ENCODE results near the gene CPM.
"Not testable (repeated sequence)": the region's sequence is repeated elsewhere in the genome, so short reads cannot be mapped to it uniquely, and the experiment has no call there.

The CPM gene

DNA sequence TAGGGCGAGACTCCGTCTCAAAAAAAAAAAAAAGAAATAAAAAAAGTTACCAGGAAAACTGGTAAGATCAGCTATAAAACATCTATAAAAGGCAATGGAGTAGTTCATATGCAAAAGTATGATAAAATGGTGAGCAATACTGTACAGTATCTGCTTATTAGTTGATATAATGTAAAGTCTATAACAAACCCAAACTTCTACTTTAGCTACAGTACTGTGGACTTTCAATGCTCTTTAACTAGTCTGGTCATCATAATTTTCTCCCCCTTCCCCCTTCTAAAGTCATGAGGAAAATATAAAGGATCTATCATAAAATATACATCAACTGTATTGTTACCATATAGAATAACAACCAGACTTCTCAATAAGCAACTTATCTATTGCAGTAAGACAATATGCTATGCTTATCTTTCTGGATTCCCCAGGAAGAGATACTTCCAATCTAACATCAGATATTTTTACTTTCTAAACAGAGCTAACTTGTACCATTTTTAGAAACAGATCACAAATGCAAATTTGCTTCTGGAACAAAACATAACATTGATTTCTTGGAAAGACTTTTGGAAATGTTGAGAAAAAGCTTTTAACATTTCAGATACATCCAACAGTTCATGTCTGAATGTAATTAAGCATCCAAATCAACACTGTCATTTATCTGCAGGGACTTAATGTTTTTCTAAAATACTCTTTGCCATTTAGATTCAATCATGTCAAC lies 81.2 kb downstream of the CPM start:
- DNase-seq (ENCODE audit: low read depth), result no peak

DNA sequence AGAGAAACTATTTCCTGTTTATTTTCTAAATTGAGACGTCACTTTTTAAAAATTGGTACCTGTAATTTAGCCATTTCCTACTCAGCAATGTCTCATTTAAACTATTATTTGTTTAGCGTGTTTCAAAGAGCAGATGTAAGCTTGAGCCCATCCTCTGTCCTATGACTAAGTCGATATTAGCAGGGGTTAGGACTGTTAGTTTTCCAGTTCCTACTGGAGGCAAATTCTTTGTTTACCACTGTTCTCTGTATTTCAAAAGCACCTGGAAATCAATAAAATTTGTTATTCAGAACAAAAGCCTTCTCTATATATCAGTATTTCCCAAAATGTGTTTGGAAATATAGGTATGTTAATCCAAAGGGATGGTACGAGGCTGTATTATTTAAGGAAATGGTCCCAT lies 82.6 kb downstream of the CPM start:
- no peak for DNase-seq (ENCODE audit: low read depth)

DNA sequence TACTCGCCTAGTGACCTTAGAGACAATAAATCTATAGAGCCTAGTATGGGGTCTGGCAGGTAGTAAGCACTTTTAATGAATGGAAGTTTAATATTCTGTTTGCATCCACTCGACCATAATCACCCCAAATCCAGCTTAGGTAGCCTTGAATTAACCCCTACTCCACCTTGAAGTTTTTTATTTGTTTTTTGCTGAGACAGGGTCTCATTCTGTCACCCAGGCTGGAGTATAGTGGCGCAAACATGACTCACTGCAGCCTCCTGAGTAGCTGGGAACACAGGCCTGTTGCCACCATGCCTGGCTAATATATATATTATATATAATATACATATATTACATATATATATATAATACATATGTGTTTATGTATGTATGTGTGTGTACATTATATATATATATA lies 86.2 kb downstream of the CPM start:
- no peak for DNase-seq (ENCODE audit: low read depth)

DNA sequence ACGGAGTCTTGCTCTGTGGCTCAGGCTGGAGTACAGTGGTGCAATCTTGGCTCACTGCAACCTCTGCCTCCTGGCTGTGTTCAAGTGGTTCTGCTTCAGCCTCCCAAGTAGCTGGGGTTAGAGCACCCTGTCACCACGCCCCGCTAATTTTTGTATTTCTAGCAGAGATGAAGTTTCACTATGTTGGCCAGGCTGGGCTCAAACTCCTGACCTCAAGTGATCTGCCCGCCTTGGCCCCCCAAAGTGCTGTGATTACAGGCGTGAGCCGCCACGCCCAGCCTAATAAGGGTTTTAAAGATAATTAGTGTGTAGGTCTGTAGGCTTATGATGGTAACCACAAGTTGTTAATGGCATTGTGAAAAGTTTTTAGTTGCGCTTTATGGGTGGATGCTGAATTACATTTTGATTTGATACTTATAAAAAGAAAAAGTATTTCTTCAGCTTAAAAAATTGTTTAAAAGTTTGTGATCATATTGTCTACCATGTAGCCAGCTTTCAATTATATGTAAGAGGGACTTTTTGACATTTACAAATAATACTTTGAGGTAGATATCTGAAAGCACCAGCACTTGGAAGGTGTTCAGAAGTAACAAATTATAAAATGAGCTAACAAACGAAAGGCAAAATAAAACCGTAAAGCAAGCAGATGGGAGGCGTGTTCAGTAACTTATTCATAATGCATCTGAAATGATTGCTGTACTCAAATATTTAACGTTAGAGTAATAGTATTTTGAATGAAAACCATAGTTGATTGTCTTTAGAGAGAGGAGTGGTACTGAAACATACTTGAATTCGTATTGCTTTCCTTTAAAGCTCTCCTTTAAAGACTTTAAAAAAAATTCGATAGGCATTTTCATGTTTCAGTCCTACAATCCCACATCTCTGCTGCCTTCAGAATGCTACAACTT lies 87.9 kb downstream of the CPM start:
- peak; percentile 21 for DNase-seq (ENCODE audit: low read depth)

DNA sequence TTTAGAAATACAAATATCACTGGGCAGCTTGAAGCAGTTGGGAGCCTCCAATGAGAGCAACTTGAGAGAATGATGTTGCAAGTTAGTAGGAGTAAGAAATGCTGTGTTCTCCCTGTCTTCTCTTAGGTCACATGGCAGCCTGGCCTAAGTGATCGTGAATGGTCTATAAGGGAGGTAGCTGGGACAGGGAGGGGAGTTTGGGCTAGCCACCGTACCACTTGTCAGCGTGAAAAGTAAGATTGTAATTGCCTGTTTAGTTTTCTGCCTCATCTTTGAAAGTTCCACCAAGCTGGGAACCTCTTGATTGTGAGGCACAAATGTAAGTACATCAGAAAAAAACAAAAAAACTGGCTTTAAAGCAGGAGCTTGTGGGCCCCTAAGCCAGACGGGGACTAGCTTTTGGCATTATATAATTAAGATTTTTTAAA lies 88.6 kb downstream of the CPM start:
- peak; percentile 32 for DNase-seq (ENCODE audit: low read depth)

DNA sequence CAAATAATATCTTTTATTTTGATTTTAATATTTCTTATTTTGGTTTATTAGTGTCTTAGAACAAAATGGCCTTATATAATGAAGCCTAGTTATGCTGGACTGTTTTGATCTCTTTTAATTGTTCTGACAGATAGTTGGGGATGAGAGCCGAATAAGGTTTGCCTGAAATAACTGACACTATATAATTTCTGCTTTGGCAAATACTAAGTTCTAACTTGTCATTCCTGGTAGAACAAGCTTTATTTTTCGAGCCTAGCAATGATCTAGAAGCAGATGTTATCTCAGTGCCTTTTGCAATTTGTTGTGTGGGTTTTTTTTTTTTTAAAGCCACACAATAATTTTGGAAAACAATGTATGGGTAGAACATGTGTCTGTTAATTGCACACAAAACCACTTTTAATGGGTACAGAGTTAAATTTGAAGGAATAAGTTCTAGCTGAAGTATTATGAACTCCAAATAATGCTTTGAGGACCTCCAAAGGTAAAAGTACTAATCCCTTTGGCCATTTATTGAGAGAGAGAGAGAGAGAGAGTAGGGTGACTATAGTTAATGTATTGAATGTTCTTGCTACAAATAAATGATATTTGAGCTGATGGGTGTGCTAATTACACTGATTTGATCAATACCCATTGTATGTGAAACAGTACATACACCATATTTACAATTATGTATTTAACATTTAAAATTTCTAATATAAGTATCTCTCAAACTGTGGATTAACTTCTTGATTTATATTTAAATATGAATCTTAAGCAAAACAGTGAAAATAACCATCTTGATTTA lies 90.0 kb downstream of the CPM start:
- no peak for DNase-seq (ENCODE audit: low read depth)

DNA sequence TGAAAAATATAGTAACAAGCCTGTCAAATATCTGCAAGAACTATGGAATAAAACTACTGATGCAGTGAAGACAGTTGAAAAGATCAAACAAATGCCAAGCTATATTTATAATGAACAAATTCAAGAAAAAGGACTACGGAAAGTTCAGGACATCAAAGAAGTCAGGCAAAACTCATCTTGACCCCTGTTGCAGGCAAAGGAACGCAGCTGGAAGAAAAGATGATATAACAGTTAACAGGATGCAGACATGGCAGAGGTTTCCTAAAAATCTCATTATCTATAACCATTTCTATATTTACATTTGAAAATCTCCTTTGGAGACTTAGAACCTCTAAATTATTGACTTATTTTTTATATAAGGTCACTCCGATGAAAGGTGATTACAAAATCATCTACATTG lies 90.8 kb downstream of the CPM start:
- DNase-seq (ENCODE audit: low read depth), result no peak

DNA sequence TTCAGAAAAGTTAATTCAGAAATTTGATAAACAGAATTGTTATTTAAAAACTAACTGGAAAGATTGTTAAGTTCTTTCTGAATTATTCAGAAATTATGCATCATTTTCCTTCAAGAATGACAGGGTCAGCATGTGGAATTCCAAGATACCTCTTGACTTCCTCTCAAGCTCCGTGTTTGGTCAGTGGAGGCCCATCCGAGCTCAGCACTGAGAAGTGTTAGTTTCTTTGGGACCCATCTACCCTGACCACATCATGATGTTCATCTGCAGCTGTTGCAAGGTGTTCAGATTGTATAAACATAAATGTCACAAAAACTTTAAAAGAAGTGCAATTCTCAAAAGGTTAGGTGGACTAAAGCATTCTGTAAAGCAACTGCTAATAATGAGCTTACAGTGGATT lies 91.3 kb downstream of the CPM start:
- no peak for DNase-seq (ENCODE audit: low read depth)

DNA sequence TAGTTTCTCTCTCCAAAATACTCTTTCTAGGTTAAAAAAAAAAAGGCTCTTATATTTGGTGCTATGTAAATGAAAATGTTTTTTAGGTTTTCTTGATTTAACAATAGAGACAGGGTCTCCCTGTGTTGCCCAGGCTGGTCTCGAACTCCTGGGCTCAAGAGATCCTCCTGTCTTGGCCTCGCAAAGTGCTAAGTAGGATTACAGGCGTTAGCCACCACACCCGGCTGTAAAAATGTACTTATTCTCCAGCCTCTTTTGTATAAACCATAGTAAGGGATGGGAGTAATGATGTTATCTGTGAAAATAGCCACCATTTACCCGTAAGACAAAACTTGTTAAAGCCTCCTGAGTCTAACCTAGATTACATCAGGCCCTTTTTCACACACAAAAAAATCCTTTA lies 91.8 kb downstream of the CPM start:
- not testable (repeated sequence) for DNase-seq (ENCODE audit: low read depth)

DNA sequence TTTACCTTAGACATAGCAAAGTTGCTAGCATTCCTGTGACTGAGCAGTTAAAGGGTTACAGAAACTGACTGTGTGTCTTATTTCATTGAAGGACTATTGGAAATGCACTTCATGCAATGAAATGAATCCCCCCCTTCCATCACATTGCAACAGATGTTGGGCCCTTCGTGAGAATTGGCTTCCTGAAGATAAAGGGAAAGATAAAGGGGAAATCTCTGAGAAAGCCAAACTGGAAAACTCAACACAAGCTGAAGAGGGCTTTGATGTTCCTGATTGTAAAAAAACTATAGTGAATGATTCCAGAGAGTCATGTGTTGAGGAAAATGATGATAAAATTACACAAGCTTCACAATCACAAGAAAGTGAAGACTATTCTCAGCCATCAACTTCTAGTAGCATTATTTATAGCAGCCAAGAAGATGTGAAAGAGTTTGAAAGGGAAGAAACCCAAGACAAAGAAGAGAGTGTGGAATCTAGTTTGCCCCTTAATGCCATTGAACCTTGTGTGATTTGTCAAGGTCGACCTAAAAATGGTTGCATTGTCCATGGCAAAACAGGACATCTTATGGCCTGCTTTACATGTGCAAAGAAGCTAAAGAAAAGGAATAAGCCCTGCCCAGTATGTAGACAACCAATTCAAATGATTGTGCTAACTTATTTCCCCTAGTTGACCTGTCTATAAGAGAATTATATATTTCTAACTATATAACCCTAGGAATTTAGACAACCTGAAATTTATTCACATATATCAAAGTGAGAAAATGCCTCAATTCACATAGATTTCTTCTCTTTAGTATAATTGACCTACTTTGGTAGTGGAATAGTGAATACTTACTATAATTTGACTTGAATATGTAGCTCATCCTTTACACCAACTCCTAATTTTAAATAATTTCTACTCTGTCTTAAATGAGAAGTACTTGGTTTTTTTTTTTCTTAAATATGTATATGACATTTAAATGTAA lies 93.5 kb downstream of the CPM start:
- no peak for DNase-seq (ENCODE audit: low read depth)

DNA sequence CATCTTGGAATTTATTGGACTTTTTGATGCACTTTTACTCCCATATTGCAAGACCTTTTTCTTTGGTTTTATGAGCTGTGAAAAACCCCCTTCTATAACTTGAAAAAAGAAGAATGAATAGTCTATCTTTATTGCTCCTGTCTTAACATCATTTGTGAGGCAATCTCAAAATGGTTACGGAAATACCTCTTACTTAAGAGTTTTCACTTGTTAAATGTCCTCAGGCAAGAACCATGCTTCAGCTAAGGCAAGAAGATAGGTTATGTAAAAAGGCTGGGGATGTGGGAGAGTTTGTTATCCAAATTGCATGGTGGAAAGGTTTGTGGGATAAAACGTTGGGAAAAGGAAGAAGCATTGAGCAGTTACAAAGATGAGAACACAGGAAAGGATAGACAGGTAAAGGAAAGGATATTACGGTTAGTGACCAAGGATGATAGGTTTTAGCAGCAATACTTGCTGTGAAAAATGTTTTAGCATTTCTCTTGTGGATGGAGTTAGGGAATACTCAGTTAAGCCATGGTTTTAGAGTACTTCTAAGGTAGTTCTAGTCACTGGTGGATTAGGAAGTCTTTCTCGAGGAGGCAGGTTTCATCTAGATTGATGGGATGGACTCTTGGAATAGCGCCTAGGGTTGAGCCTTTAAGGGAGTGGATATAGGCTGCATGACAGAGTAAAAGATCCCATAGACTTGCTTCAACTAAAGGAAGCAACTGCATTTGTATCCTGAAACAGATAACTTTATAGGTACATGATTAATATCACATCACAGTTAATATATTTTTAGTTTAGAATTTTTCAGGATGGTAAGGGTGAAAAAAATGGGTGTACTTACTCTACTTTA lies 94.7 kb downstream of the CPM start:
- DNase-seq (ENCODE audit: low read depth), result no peak

DNA sequence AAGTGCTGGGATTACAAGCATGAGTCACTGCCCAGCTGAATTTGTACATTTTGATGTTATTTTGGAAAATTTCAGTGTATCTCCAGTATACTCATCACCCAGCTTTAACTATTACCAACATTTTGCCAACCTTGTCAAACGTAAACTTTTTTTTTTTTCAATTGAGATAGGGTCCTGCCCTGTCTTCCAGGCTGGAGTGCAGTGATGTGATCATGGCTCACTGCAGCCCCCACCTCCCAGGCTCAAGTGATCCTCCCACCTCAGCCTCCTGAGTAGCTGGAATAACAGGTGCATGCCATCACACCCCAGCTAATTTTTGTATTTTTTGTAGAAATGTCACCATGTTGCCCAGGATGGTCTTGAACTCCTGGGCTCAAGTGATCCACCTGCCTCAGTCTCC lies 95.8 kb downstream of the CPM start:
- no peak for DNase-seq (ENCODE audit: low read depth)

DNA sequence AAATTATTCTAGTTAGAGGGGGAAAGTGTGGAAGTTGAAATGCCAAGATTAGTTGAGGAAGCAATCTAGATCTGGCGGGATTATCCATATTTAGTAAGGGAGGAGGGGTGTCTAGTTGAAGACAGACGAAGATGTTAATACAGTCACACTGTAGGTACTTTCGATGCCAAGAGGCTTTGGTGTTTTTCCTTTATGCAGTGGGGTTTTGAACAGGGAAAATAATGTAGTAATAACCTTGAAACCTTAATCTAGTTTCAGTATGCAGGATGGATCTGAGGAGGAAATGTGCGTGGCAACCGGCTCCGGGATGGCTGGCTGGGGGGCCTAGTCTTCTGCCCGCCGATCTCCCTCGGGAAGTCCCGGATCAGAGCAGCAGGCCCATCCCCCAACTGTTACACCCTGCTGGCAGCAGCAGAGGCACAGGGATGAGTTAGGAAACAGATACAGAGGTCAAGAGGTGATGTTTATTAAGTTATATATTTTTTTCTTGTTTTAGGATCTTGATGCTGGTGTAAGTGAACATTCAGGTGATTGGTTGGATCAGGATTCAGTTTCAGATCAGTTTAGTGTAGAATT lies 97.5 kb downstream of the CPM start:
- no peak for DNase-seq (ENCODE audit: low read depth)

DNA sequence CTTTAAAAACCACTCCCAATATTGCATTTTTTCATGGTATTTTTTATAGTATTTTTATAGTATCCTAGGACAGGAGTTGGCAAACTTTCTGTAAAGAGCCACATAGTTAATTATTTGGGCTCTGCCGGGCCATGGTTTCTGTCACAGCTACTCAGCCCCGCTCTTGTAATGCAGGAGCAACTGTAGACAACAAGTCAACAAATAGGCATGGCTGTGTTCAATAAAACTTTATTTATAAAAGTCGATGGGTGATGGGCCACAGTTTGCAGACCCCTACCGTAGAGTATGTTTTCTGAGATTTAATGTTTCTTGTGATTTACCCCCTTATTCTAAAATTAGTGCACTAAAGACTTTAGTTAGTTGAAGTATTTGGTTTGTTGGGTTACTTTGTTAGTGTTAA lies 99.5 kb downstream of the CPM start:
- DNase-seq (ENCODE audit: low read depth), result no peak

DNA sequence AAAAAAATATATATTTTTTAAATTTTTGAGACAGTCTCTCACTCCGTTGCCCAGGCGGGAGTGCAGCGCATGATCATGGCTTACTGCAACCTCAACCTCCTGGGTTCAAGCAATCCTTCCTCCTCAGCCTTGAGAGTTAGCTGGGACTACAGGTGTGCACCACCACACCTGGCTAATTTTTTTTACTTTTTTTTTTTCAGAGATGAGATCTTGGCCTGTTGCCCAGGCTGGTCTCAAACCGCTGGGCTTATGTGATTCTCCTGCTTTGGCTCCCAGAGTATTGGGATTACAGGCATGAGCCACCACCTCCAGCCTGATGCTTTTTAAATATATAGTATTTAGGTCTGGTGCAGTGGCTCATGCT lies 100.5 kb downstream of the CPM start:
- DNase-seq (ENCODE audit: low read depth), result no peak

DNA sequence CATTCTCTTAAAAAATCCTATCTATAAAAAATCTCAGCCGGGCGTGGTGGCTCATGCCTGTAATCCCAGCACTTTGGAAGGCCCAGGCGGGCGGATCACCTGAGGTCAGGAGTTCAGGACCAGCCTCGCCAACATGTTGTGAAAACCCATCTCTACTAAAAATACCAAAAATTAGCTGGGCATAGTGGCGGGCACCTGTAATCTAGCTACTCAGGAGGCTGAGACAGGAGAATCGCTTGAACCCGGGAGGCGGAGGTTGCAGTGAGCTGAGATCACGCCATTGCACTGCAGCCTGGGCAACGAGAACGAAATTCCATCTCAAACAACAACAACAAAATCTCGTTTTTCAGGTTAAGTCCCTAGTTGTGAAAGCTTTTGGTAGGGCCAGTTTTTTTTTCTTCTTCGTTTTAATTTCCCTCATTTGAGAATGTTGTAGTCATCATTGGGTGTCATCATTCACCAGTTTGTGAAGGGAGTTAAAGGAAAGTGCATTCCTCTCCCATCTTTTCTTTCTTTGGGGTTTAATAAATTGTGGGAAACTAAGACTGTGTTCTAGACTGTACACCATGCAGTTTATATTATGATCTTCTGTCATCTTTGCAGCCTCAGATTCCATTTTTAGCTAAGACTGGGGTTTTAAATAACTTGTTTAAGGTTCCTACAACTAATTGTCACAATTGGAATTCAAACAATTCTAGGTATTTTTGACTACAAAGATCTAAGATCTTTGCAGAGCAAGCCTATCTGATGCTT lies 101.0 kb downstream of the CPM start:
- DNase-seq (ENCODE audit: low read depth), result no peak

DNA sequence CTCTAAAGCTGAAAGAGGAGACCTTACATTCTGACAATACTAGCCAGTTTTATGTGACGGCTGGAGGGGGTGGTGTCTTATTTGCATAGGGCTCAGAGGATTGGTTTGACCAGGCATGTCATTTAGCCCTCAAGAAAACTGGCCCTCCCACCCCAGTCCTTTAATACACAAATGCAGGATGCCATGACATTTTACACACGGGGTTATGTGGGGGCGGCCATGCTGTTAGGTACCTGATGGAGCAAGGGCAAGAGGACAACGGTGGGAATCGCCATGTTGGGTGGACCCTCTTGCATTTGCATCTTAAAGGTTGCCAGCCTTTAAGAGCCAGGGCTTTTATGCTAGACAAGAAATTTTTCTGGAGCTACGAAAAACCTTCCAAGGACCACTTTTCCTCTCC lies 101.7 kb downstream of the CPM start:
- no peak for DNase-seq (ENCODE audit: low read depth)

DNA sequence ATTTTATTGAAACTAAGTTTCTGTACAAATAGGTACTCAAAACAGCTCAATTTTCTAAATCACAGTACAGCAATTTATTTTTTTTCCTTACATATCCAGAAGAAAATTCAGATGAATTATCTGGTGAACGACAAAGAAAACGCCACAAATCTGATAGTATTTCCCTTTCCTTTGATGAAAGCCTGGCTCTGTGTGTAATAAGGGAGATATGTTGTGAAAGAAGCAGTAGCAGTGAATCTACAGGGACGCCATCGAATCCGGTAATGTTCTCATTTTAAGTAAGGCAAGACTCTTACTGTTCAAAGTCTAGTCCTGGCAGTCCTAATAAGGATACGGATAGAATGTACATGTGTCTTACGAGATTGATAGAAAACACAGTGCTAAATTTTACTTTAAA lies 104.3 kb downstream of the CPM start:
- DNase-seq (ENCODE audit: low read depth), result no peak

DNA sequence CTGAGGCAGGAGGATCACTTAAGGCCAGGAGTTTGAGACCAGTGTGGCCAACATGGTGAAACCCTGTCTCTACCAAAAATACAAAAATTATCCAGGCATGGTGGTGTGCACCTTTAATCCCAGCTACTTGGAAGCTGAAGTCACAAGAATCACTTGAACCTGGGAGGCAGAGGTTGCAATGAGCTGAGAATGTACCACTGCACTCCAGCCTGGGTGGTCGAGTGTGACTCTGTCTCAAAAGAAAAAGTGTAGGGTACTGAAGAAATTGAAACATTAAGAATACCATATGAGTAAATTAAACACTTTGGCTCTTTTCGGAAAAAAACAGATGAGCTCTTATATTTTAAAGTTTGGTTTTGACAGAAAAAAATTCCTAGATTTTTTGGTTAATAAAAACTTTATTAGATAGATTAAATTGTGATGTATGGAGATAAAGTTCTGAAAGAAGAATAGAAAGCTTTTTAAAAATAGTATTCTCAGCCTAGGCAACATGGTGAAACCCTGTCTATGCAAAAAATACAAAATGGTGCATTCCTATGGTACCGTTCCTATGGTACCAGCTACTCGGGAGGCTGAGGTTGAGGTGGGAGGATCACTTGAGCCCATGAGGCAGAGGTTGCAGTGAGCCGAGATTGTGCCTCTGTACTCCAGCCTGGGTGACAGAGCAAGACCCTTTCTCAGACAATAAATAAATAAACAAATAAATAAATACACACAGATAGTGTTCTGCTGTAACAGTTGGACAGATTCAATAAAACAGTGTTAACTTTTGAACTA lies 104.9 kb downstream of the CPM start:
- DNase-seq (ENCODE audit: low read depth), result no peak
